ENCODE measurements around the gene FLT1. TPM values are rescaled to one million over a fixed set of nuclear protein-coding genes. Genes with fewer than 3 reads are reported as not detected.

FLT1 gene
- total RNA-seq, 1 donor from 2014 or later, result not detected

DNA sequence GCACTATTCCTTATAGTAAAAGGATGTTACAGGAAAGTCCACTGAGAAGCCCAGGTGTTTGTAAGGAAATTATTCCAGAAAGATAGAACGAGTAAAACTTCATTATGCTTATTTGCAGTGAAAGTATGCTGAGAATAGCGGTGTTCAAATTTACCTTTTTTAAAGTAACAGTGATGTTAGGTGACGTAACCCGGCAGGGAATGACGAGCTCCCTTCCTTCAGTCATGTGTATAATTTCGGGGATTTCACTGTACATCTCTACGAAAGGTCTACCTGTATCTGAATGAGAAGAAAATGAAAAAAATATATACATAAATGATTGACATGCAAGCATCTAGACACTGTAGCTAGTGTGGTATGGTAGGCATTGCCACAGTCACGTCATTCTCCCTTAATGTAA lies 56.9 kb downstream of the FLT1 start:
- DNase-seq (ENCODE audit: low read depth), result no peak
- H3K36me3 ChIP-seq (ENCODE audit: control insufficient read depth, insufficient read depth, low read length), result no peaks in the 10 kb centered on the region
- no peaks in the 10 kb centered on the region for H3K27me3 ChIP-seq (ENCODE audit: control insufficient read depth, insufficient read depth, low read length)
- FAIRE-seq, result no peak
- no peak overlapping the region for H3K4me3 ChIP-seq (ENCODE audit: low read depth, low read length)
- TF ChIP-seq, protein P1, sequence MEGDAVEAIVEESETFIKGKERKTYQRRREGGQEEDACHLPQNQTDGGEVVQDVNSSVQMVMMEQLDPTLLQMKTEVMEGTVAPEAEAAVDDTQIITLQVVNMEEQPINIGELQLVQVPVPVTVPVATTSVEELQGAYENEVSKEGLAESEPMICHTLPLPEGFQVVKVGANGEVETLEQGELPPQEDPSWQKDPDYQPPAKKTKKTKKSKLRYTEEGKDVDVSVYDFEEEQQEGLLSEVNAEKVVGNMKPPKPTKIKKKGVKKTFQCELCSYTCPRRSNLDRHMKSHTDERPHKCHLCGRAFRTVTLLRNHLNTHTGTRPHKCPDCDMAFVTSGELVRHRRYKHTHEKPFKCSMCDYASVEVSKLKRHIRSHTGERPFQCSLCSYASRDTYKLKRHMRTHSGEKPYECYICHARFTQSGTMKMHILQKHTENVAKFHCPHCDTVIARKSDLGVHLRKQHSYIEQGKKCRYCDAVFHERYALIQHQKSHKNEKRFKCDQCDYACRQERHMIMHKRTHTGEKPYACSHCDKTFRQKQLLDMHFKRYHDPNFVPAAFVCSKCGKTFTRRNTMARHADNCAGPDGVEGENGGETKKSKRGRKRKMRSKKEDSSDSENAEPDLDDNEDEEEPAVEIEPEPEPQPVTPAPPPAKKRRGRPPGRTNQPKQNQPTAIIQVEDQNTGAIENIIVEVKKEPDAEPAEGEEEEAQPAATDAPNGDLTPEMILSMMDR (IDR thresholded peaks at IDR 0.05; ENCODE audit: insufficient read depth, low read length, severe bottlenecking), result no peak

DNA sequence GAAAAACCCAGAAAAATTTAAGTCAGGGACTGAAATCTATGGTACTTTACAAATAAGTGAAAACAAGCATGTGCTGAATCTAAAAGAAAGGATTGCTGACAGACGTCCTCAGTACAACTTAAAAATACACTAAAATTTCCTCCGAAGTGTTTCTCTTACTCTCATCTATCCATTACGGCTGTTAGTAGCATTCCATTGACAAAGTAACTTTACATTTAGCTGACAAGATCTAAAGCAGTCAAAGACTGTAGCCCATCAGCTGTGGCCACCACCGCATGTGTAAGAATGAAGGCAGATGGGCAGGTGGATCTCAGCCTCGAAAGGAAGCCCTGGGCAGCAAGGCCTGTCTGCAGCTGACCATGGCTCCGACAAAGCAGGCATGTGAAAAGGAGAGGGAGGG lies 59.0 kb downstream of the FLT1 start:
- no peaks in the 10 kb centered on the region for H3K36me3 ChIP-seq (ENCODE audit: control insufficient read depth, insufficient read depth, low read length)
- FAIRE-seq, result no peak
- no peaks in the 10 kb centered on the region for H3K27me3 ChIP-seq (ENCODE audit: control insufficient read depth, insufficient read depth, low read length)

DNA sequence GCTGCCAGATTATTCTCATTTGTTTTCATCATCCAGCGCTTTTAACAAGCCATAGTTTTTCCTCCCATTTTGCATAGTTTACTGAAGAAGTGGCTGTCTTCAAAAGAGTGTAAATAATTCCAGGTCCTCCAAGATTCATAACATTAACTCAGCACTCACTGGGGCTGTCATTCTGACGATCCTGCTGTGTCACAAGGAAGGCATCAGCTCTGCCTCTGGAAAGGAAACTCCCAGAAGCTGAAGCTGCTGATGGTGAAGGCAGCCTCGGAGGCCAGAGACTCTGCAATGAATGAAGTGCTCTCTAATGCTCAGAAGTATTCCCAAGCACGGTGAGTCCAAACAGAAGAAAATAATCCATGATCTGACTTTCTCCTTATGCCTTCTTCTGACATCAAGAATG lies 60.0 kb downstream of the FLT1 start:
- Histone ChIP-seq H3K4me3 (ENCODE audit: low read depth, low read length) (no peak overlapping the region), H3K36me3 (ENCODE audit: control insufficient read depth, insufficient read depth, low read length) (no peaks in the 10 kb centered on the region), H3K27me3 (ENCODE audit: control insufficient read depth, insufficient read depth, low read length) (no peaks in the 10 kb centered on the region)
- TF ChIP-seq, protein P1 (IDR thresholded peaks at IDR 0.05; ENCODE audit: insufficient read depth, low read length, severe bottlenecking), result no peak
- DNase-seq (ENCODE audit: low read depth), result no peak
- FAIRE-seq, result no peak

More for the DNA sequence above, 59.0 kb downstream of the FLT1 start:
- DNase-seq (ENCODE audit: low read depth), result no peak
- H3K4me3 ChIP-seq (ENCODE audit: low read depth, low read length), result no peak overlapping the region
- TF ChIP-seq, protein P1 (IDR thresholded peaks at IDR 0.05; ENCODE audit: insufficient read depth, low read length, severe bottlenecking), result no peak

DNA sequence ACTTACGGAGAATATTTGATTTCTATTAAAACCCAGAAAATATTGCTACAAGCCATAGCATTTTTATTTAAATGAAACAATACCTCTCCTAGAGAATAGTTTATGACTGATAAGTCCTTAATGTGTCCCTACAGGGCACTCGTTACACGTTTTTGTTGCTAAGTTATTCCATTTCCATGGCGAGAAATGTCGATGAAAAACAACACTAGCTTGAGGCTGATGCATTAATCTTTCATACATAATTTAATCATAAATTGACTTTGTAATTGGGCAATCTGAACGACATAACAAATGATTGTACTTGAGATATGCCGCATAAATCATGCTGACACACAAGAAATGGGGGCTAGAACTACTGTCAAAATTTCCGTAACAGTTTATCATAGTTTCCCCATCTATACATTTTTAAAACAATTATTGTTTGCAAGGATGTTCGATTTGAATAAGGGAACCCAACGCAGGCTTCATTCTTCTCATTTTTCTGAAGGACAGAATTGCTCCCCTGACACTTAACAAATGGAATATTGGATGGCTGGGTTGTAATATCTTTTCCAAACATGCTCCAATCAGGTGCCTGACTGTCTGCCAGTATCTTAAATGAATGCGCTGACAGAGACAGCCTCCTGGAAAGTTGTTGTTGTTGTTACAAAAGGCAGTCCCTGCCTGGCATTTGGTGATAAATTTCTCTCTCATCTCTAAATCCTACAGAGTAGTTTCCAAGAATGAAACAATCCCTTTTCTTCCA lies 61.9 kb downstream of the FLT1 start:
- TF ChIP-seq, protein P1 (IDR thresholded peaks at IDR 0.05; ENCODE audit: insufficient read depth, low read length, severe bottlenecking), result no peak
- DNase-seq (ENCODE audit: low read depth), result no peak
- H3K4me3 ChIP-seq (ENCODE audit: low read depth, low read length), result no peak overlapping the region
- H3K27me3 ChIP-seq (ENCODE audit: control insufficient read depth, insufficient read depth, low read length), result no peaks in the 10 kb centered on the region
- H3K36me3 ChIP-seq (ENCODE audit: control insufficient read depth, insufficient read depth, low read length), result no peaks in the 10 kb centered on the region
- FAIRE-seq, result no peak

DNA sequence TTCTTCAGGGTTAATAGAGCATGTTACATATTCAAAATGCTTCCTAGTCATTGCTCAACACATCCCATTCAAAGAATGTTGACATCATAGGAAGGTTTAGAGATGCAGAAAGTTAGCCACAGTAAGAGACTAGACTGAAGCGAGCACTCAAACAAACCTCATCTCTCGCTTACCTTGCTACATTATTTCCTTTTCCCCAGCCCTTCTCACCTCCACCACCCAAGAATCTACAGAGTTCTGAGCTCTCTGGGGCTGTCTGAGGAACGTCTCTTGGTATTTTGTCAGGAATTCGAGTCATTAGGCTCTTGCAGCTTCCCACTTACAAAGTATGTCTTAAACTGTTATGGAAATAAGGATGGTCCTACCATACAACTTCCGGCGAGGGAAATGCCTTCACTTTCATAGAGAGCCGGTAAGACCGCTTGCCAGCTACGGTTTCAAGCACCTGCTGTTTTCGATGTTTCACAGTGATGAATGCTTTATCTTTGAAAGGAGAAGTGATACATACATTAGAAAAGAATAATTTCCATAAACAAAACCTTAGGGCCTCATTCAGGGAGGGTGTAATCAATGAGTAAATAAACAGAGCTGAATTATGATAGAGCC lies 65.1 kb downstream of the FLT1 start:
- H3K27me3 ChIP-seq (ENCODE audit: control insufficient read depth, insufficient read depth, low read length), result no peaks in the 10 kb centered on the region
- no peak overlapping the region for H3K4me3 ChIP-seq (ENCODE audit: low read depth, low read length)
- DNase-seq (ENCODE audit: low read depth), result no peak
- H3K36me3 ChIP-seq (ENCODE audit: control insufficient read depth, insufficient read depth, low read length), result no peaks in the 10 kb centered on the region
- no peak for FAIRE-seq
- TF ChIP-seq, protein P1 (IDR thresholded peaks at IDR 0.05; ENCODE audit: insufficient read depth, low read length, severe bottlenecking), result no peak

All from bronchial epithelial cell (primary cell).